ENCODE results near the gene DKK3.

DNA sequence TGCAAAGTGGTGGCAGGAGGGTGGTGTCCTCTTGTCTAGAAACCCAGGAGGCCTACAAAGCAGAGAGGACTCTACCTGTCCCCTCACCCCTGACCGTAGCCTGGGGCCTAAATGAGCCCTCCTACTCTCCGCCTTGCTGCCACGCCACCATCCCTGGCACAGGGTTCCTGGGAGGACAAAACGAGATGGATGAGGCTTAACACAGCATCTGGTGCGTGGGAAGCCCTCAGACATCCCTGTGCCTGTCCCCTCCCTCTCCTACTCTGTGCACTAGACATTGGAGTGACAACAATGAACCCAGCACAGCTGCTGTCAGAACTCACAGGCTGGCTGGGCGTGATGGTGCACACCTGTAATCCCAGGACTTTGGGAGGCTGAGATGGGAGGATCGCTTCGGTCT is 36.4 kb upstream of the DKK3 start:
- TF ChIP-seq, protein P1, sequence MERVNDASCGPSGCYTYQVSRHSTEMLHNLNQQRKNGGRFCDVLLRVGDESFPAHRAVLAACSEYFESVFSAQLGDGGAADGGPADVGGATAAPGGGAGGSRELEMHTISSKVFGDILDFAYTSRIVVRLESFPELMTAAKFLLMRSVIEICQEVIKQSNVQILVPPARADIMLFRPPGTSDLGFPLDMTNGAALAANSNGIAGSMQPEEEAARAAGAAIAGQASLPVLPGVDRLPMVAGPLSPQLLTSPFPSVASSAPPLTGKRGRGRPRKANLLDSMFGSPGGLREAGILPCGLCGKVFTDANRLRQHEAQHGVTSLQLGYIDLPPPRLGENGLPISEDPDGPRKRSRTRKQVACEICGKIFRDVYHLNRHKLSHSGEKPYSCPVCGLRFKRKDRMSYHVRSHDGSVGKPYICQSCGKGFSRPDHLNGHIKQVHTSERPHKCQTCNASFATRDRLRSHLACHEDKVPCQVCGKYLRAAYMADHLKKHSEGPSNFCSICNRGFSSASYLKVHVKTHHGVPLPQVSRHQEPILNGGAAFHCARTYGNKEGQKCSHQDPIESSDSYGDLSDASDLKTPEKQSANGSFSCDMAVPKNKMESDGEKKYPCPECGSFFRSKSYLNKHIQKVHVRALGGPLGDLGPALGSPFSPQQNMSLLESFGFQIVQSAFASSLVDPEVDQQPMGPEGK (CRISPR knock-in tag; IDR thresholded peaks at IDR 0.05; ENCODE audit: borderline replicate concordance) = no peak
- no peak for TF ChIP-seq CREB5 (CRISPR knock-in tag; IDR thresholded peaks at IDR 0.05; ENCODE audit: low read depth)
- TF ChIP-seq ZNF565 (CRISPR knock-in tag; conservative IDR thresholded peaks at IDR 0.05; ENCODE audit: low read depth) = no peak
- no peak for TF ChIP-seq ZC3H10 (CRISPR knock-in tag; IDR thresholded peaks at IDR 0.05)
- TF ChIP-seq TCF4 (CRISPR knock-in tag; IDR thresholded peaks at IDR 0.05; ENCODE audit: borderline replicate concordance) = no peak
- TF ChIP-seq, protein P2, sequence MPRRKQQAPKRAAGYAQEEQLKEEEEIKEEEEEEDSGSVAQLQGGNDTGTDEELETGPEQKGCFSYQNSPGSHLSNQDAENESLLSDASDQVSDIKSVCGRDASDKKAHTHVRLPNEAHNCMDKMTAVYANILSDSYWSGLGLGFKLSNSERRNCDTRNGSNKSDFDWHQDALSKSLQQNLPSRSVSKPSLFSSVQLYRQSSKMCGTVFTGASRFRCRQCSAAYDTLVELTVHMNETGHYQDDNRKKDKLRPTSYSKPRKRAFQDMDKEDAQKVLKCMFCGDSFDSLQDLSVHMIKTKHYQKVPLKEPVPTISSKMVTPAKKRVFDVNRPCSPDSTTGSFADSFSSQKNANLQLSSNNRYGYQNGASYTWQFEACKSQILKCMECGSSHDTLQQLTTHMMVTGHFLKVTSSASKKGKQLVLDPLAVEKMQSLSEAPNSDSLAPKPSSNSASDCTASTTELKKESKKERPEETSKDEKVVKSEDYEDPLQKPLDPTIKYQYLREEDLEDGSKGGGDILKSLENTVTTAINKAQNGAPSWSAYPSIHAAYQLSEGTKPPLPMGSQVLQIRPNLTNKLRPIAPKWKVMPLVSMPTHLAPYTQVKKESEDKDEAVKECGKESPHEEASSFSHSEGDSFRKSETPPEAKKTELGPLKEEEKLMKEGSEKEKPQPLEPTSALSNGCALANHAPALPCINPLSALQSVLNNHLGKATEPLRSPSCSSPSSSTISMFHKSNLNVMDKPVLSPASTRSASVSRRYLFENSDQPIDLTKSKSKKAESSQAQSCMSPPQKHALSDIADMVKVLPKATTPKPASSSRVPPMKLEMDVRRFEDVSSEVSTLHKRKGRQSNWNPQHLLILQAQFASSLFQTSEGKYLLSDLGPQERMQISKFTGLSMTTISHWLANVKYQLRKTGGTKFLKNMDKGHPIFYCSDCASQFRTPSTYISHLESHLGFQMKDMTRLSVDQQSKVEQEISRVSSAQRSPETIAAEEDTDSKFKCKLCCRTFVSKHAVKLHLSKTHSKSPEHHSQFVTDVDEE (CRISPR knock-in tag; IDR thresholded peaks at IDR 0.05) = no peak
- TF ChIP-seq ZFP3 (CRISPR knock-in tag; IDR thresholded peaks at IDR 0.05) = no peak
- TF ChIP-seq ESRRG (CRISPR knock-in tag; IDR thresholded peaks at IDR 0.05) = no peak
- TF ChIP-seq BACH2 (CRISPR knock-in tag; IDR thresholded peaks at IDR 0.05; ENCODE audit: borderline replicate concordance) = no peak
- no peak for TF ChIP-seq ARNTL (CRISPR knock-in tag; IDR thresholded peaks at IDR 0.05; ENCODE audit: borderline replicate concordance, low read depth)
- TF ChIP-seq, protein P3, sequence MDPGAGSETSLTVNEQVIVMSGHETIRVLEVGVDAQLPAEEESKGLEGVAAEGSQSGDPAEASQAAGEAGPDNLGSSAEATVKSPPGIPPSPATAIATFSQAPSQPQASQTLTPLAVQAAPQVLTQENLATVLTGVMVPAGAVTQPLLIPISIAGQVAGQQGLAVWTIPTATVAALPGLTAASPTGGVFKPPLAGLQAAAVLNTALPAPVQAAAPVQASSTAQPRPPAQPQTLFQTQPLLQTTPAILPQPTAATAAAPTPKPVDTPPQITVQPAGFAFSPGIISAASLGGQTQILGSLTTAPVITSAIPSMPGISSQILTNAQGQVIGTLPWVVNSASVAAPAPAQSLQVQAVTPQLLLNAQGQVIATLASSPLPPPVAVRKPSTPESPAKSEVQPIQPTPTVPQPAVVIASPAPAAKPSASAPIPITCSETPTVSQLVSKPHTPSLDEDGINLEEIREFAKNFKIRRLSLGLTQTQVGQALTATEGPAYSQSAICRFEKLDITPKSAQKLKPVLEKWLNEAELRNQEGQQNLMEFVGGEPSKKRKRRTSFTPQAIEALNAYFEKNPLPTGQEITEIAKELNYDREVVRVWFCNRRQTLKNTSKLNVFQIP (CRISPR knock-in tag; IDR thresholded peaks at IDR 0.05; ENCODE audit: borderline replicate concordance, low read depth) = no peak
- TF ChIP-seq RARB (CRISPR knock-in tag; IDR thresholded peaks at IDR 0.05) = no peak

All from SK-N-SH treated with all-trans-retinoic acid at 6 μM for 48 hours (cell line).